ENCODE measurements around the gene ARCN1. TPM values are rescaled to one million over a fixed set of nuclear protein-coding genes. Genes with fewer than 3 reads are reported as not detected.

Gene ARCN1
- 141 TPM for total RNA-seq
- 90.2 TPM for polyA plus RNA-seq

GRCh38 chr11:118572061-118572980 lies at the start of gene ARCN1:
Gene ARCN1 (plus strand): TSS chr11:118572409. CDS start chr11:118572548, 139 bp downstream.
- peak; percentile 66 for DNase-seq (ENCODE audit: extremely low spot score)
- Histone ChIP-seq H3K4me1 (ENCODE audit: insufficient read depth) (no peaks in the 10 kb centered on the region), H3K4me3 (ENCODE audit: low read depth, low read length) (peak within 1 kb of the TSS; percentile 99), H3K27ac (ENCODE audit: low read depth) (peak within 1 kb of the TSS; percentile 100), H3K36me3 (ENCODE audit: insufficient read depth) (peaks cover 1% of the 10 kb centered on the region)
- under 1% methylated on average over 55 of the region's 55 CpGs for WGBS

GRCh38 chr11:118522571-118523072 lies 49.6 kb upstream of the ARCN1 start:
- H3K4me3 ChIP-seq (ENCODE audit: low read depth, low read length), result no peak overlapping the region
- H3K36me3 ChIP-seq (ENCODE audit: insufficient read depth), result peaks cover 3% of the 10 kb centered on the region
- 45% methylated on average over 6 of the region's 6 CpGs for WGBS
- H3K27ac ChIP-seq (ENCODE audit: low read depth), result no peak overlapping the region
- no peak for DNase-seq (ENCODE audit: extremely low spot score)
- H3K4me1 ChIP-seq (ENCODE audit: insufficient read depth), result no peaks in the 10 kb centered on the region

- DNase-seq (ENCODE audit: extremely low spot score), result no peak
- no peak overlapping the region for H3K27ac ChIP-seq (ENCODE audit: low read depth)
These were observed 47.9 kb upstream of the ARCN1 start for GRCh38 chr11:118524356-118524755.

GRCh38 chr11:118524757-118525470 lies 47.3 kb upstream of the ARCN1 start:
- H3K36me3 ChIP-seq (ENCODE audit: insufficient read depth), result peaks cover 3% of the 10 kb centered on the region
- no peak overlapping the region for H3K4me3 ChIP-seq (ENCODE audit: low read depth, low read length)
- H3K4me1 ChIP-seq (ENCODE audit: insufficient read depth), result no peaks in the 10 kb centered on the region
- WGBS, result 89% methylated on average over 6 of the region's 6 CpGs
- no peak for DNase-seq (ENCODE audit: extremely low spot score)
- no peak overlapping the region for H3K27ac ChIP-seq (ENCODE audit: low read depth)

More at GRCh38 chr11:118524356-118524755, 47.9 kb upstream of the ARCN1 start:
- Histone ChIP-seq H3K36me3 (ENCODE audit: insufficient read depth) (peaks cover 3% of the 10 kb centered on the region), H3K4me3 (ENCODE audit: low read depth, low read length) (no peak overlapping the region), H3K4me1 (ENCODE audit: insufficient read depth) (no peaks in the 10 kb centered on the region)

- DNase-seq (ENCODE audit: extremely low spot score), result no peak
- Histone ChIP-seq H3K27ac (ENCODE audit: low read depth) (no peak overlapping the region), H3K4me1 (ENCODE audit: insufficient read depth) (no peaks in the 10 kb centered on the region), H3K4me3 (ENCODE audit: low read depth, low read length) (no peak overlapping the region), H3K36me3 (ENCODE audit: insufficient read depth) (no peaks in the 10 kb centered on the region)
- 86% methylated on average over 2 of the region's 2 CpGs for WGBS
These were observed 45.5 kb upstream of the ARCN1 start for GRCh38 chr11:118526688-118527087.

GRCh38 chr11:118527109-118527508 lies 45.1 kb upstream of the ARCN1 start, which contains the start of gene TTC36:
Gene TTC36 (plus strand): TSS chr11:118527474. CDS start chr11:118527495, 21 bp downstream.
- Histone ChIP-seq H3K4me1 (ENCODE audit: insufficient read depth) (no peaks in the 10 kb centered on the region), H3K36me3 (ENCODE audit: insufficient read depth) (no peaks in the 10 kb centered on the region), H3K27ac (ENCODE audit: low read depth) (no peak within 1 kb of the TSS), H3K4me3 (ENCODE audit: low read depth, low read length) (no peak within 1 kb of the TSS)
- DNase-seq (ENCODE audit: extremely low spot score), result no peak
- 60% methylated on average over 3 of the region's 3 CpGs for WGBS

GRCh38 chr11:118528511-118528910 lies 43.7 kb upstream of the ARCN1 start:
- no peaks in the 10 kb centered on the region for H3K4me1 ChIP-seq (ENCODE audit: insufficient read depth)
- no peaks in the 10 kb centered on the region for H3K36me3 ChIP-seq (ENCODE audit: insufficient read depth)
- no peak for DNase-seq (ENCODE audit: extremely low spot score)
- no peak overlapping the region for H3K4me3 ChIP-seq (ENCODE audit: low read depth, low read length)
- H3K27ac ChIP-seq (ENCODE audit: low read depth), result no peak overlapping the region
- 95% methylated on average over 6 of the region's 6 CpGs for WGBS

- no peak for DNase-seq (ENCODE audit: extremely low spot score)
- Histone ChIP-seq H3K36me3 (ENCODE audit: insufficient read depth) (no peaks in the 10 kb centered on the region), H3K4me1 (ENCODE audit: insufficient read depth) (no peaks in the 10 kb centered on the region), H3K27ac (ENCODE audit: low read depth) (no peak overlapping the region), H3K4me3 (ENCODE audit: low read depth, low read length) (peak overlapping the region; percentile 88)
- WGBS, result 70% methylated on average over 5 of the region's 5 CpGs
These were observed 42.5 kb upstream of the ARCN1 start for GRCh38 chr11:118529584-118530175.

- H3K4me1 ChIP-seq (ENCODE audit: insufficient read depth), result no peaks in the 10 kb centered on the region
- WGBS, result 4% methylated on average over 31 of the region's 31 CpGs
- no peak overlapping the region for H3K27ac ChIP-seq (ENCODE audit: low read depth)
- DNase-seq (ENCODE audit: extremely low spot score), result no peak
- peak overlapping the region; percentile 88 for H3K4me3 ChIP-seq (ENCODE audit: low read depth, low read length)
- no peaks in the 10 kb centered on the region for H3K36me3 ChIP-seq (ENCODE audit: insufficient read depth)
These were observed 42.0 kb upstream of the ARCN1 start for GRCh38 chr11:118530180-118530682.

GRCh38 chr11:118530683-118531596 lies 41.3 kb upstream of the ARCN1 start, which contains the start of gene TMEM25:
Gene TMEM25 (plus strand): TSS chr11:118531192. CDS start chr11:118531802, 610 bp downstream.
- no peaks in the 10 kb centered on the region for H3K36me3 ChIP-seq (ENCODE audit: insufficient read depth)
- peak within 1 kb of the TSS; percentile 88 for H3K4me3 ChIP-seq (ENCODE audit: low read depth, low read length)
- WGBS, result 2% methylated on average over 94 of the region's 94 CpGs

GRCh38 chr11:118531597-118532084 lies 40.6 kb upstream of the ARCN1 start:
- DNase-seq (ENCODE audit: extremely low spot score), result no peak
- Histone ChIP-seq H3K4me3 (ENCODE audit: low read depth, low read length) (peak overlapping the region; percentile 88), H3K27ac (ENCODE audit: low read depth) (no peak overlapping the region), H3K36me3 (ENCODE audit: insufficient read depth) (no peaks in the 10 kb centered on the region), H3K4me1 (ENCODE audit: insufficient read depth) (no peaks in the 10 kb centered on the region)
- 17% methylated on average over 12 of the region's 12 CpGs for WGBS

More at GRCh38 chr11:118530683-118531596, 41.3 kb upstream of the ARCN1 start, which contains the start of gene TMEM25:
- DNase-seq (ENCODE audit: extremely low spot score), result no peak
- H3K4me1 ChIP-seq (ENCODE audit: insufficient read depth), result no peaks in the 10 kb centered on the region
- H3K27ac ChIP-seq (ENCODE audit: low read depth), result peak within 1 kb of the TSS; percentile 43

- Histone ChIP-seq H3K27ac (ENCODE audit: low read depth) (no peak overlapping the region), H3K36me3 (ENCODE audit: insufficient read depth) (no peaks in the 10 kb centered on the region), H3K4me3 (ENCODE audit: low read depth, low read length) (no peak overlapping the region), H3K4me1 (ENCODE audit: insufficient read depth) (no peaks in the 10 kb centered on the region)
- WGBS, result 82% methylated on average over 10 of the region's 10 CpGs
- no peak for DNase-seq (ENCODE audit: extremely low spot score)
These were observed 40.1 kb upstream of the ARCN1 start for GRCh38 chr11:118532091-118532490.
